Panc1 (cell line): ENCODE results near the gene TOLLIP. TPM values are rescaled to one million over a fixed set of nuclear protein-coding genes. Genes with fewer than 3 reads are reported as not detected.

Source experiments
- ATAC-seq: fragments of 200-7000 bp; cut with Tn5 transposase; 2 replicates; pipeline ENCODE4 v1.9.1; 2020; ENCODE audit warnings: mild to moderate bottlenecking, moderate library complexity
- BruUV-seq: library from RNA; stranded (reverse); fragments of 400-500 nt; replicated peaks from 2 replicates; lab custom pipeline; 2021; lab: Mats Ljungman, UMichigan
- CTCF ChIA-PET: fragments of 300-600 bp; sonication (Branson Sonifier 250); formaldehyde crosslinking; loops from one replicate; lab custom pipeline; 2022; ENCODE audit warnings: antibody characterized with exemption; lab: Charles Lee
- POLR2A ChIA-PET: fragments of 300-600 bp; sonication (Branson Sonifier 250); formaldehyde crosslinking; loops from one replicate; lab custom pipeline; 2022; ENCODE audit warnings: antibody characterized with exemption; lab: Charles Lee
- DNase-seq: peaks from one replicate; pipeline ENCODE4 v3.0.0-alpha.2; 2010; ENCODE audit warnings: low read depth, low spot score
- H3K27ac ChIP-seq: 2 replicates; pipeline ENCODE4 v1.5.1; 2011; ENCODE audit warnings: mild to moderate bottlenecking, low read length, inconsistent platforms
- H3K27me3 ChIP-seq: fragments of 200-500 bp; sonication (Bioruptor generic); 2 replicates; pipeline ENCODE4 v1.6.0; 2014; ENCODE audit warnings: low read length, inconsistent platforms; ENCODE audit not compliant: control insufficient read depth, insufficient read depth
- H3K36me3 ChIP-seq: fragments of 200-500 bp; sonication (Bioruptor generic); 2 replicates; pipeline ENCODE4 v1.5.1; 2014; ENCODE audit warnings: inconsistent platforms, mild to moderate bottlenecking, low read length, moderate library complexity; ENCODE audit not compliant: control insufficient read depth, insufficient read depth
- H3K4me1 ChIP-seq: 2 replicates; pipeline ENCODE4 v1.5.1; 2011; ENCODE audit warnings: inconsistent platforms, mild to moderate bottlenecking, low read length, moderate library complexity; ENCODE audit not compliant: control insufficient read depth, insufficient read depth
- H3K4me3 ChIP-seq, 2 experiments: 2 replicates each; pipeline ENCODE4 v1.5.1; 2011 to 2012; ENCODE audit warnings: low read depth in 2 of 2, low read length in 2 of 2, mild to moderate bottlenecking in 2 of 2, inconsistent platforms in 1 of 2, moderate library complexity in 1 of 2
- H3K9me3 ChIP-seq: fragments of 200-500 bp; sonication (Bioruptor generic); 2 replicates; pipeline ENCODE4 v1.5.1; 2014; ENCODE audit warnings: low read depth, mild to moderate bottlenecking, inconsistent platforms, low read length, moderate library complexity; ENCODE audit not compliant: control insufficient read depth, insufficient read depth
- CTCF ChIP-seq: fragments of 450-650 bp; IDR thresholded peaks from 2 replicates; pipeline ENCODE4 v1.5.1; 2017; ENCODE audit warnings: mild to moderate bottlenecking
- POLR2AphosphoS5 ChIP-seq: IDR thresholded peaks from 2 replicates; pipeline ENCODE4 v1.6.1; 2012; ENCODE audit warnings: mild to moderate bottlenecking, low read depth, low read length, moderate library complexity
- REST ChIP-seq, 2 experiments: IDR thresholded peaks; 2 replicates each; pipeline ENCODE4 v1.6.1; 2011 to 2012; ENCODE audit warnings: low read depth in 2 of 2, control low read depth in 1 of 2, low read length in 1 of 2, mild to moderate bottlenecking in 1 of 2, moderate library complexity in 1 of 2; ENCODE audit not compliant: insufficient read depth in 1 of 2
- SIN3A ChIP-seq: IDR thresholded peaks from 2 replicates; pipeline ENCODE4 v1.6.1; 2012; ENCODE audit warnings: low read depth, mild to moderate bottlenecking, low read length, moderate library complexity, borderline replicate concordance; ENCODE audit not compliant: insufficient read depth
- TCF7L2 ChIP-seq: IDR thresholded peaks from 2 replicates; pipeline ENCODE4 v1.6.1; 2011; ENCODE audit warnings: mild to moderate bottlenecking, low read depth, low read length, inconsistent platforms
- in situ Hi-C: cut with HindIII; loops from 2 replicates; pipeline ENCODE4 v1.10.0; 2016; ENCODE audit warnings: low sequenced_read_pairs, low pct_unique_long_range_greater_than_20kb
- intact Hi-C: fragments of 100-400 bp; cut with micrococcal nuclease; formaldehyde crosslinking; loops from one replicate; pipeline ENCODE4 v1.10.0; 2022; ENCODE audit not compliant: unreplicated experiment
- total RNA-seq: library from RNA; stranded (reverse); gene quantifications from one replicate; pipeline ENCODE4 v1.2.1, GENCODE V29; 2021; ENCODE audit not compliant: unreplicated experiment

Gene TOLLIP
- total RNA-seq, 1 experiment from 2014 or later = 141 TPM

GRCh38 chr11:1338201-1339065 lies 29.0 kb upstream of the TOLLIP start:
- Histone ChIP-seq H3K27me3 (0 out of 2 replicates have a peak, but pooled peaks cover 2% of the 10 kb centered on the region), H3K9me3 (no peaks in the 10 kb centered on the region), H3K36me3 (no peaks in the 10 kb centered on the region), H3K27ac (no peak overlapping the region), H3K4me1 (peaks cover 15% of the 10 kb centered on the region), H3K4me3 (no peak overlapping the region)
- no peak for TF ChIP-seq SIN3A
- intact Hi-C loops (no loop called here), in situ Hi-C loops (no loop called here)
- ATAC-seq (no peak), DNase-seq (no peak)
- ChIA-PET CTCF (no interaction called here), POLR2A (interaction anchor here (0.8 kb wide), 1 partner anchor 13 kb away, joined by 3 read pairs; no protein-coding TSS in a partner anchor)
- BruUV-seq = no TSS peak

GRCh38 chr11:1337647-1338007 lies 28.2 kb upstream of the TOLLIP start:
- TF ChIP-seq SIN3A (no peak), TCF7L2 (no peak), POLR2AphosphoS5 (no peak), REST (IDR thresholded peaks at IDR 0.05; ENCODE audit: insufficient read depth in 1 of 2, low read depth in 2 of 2, low read length in 1 of 2) (no peak), CTCF (no peak)
- no peaks in the 10 kb centered on the region for H3K9me3 ChIP-seq
- in situ Hi-C loops (no loop called here), intact Hi-C loops (no loop called here)
- no peaks in the 10 kb centered on the region for H3K36me3 ChIP-seq
- ChIA-PET POLR2A (no interaction called here), CTCF (no interaction called here)
- H3K27me3 ChIP-seq = 0 out of 2 replicates have a peak, but pooled peaks cover 2% of the 10 kb centered on the region
- no peak overlapping the region for H3K4me3 ChIP-seq
- peaks cover 15% of the 10 kb centered on the region for H3K4me1 ChIP-seq
- DNase-seq (no peak), ATAC-seq (no peak)
- no TSS peak for BruUV-seq
- no peak overlapping the region for H3K27ac ChIP-seq
